ENCODE measurements around the gene ADGRL3.
"Not testable (repeated sequence)": the region's sequence is repeated elsewhere in the genome, so short reads cannot be mapped to it uniquely, and the experiment has no call there.

Gene ADGRL3

GRCh38 chr4:61509721-61510241 is 309.7 kb downstream of the ADGRL3 start:
- DNase-seq: not testable (repeated sequence)

GRCh38 chr4:61511716-61512488 is 311.8 kb downstream of the ADGRL3 start:
- DNase-seq: no peak

- no peak for DNase-seq
Observed at GRCh38 chr4:61514991-61515390, 314.9 kb downstream of the ADGRL3 start.

GRCh38 chr4:61517144-61517543 is 317.0 kb downstream of the ADGRL3 start:
- no peak for DNase-seq

- no peak for DNase-seq
Observed at GRCh38 chr4:61520166-61520565, 320.0 kb downstream of the ADGRL3 start.

- DNase-seq: no peak
Observed at GRCh38 chr4:61520681-61521160, 320.6 kb downstream of the ADGRL3 start.

GRCh38 chr4:61521451-61521850 is 321.3 kb downstream of the ADGRL3 start:
- no peak for DNase-seq

- DNase-seq: no peak
Observed at GRCh38 chr4:61522312-61522711, 322.2 kb downstream of the ADGRL3 start.

- DNase-seq: no peak
Observed at GRCh38 chr4:61527888-61528287, 327.8 kb downstream of the ADGRL3 start.

- DNase-seq: no peak
Observed at GRCh38 chr4:61528595-61528994, 328.5 kb downstream of the ADGRL3 start.

- no peak for DNase-seq
Observed at GRCh38 chr4:61531188-61531587, 331.1 kb downstream of the ADGRL3 start.

GRCh38 chr4:61532336-61533000 is 332.3 kb downstream of the ADGRL3 start:
- no peak for DNase-seq

GRCh38 chr4:61533140-61533539 is 333.0 kb downstream of the ADGRL3 start:
- no peak for DNase-seq

- no peak for DNase-seq
Observed at GRCh38 chr4:61540944-61541343, 340.8 kb downstream of the ADGRL3 start.

- DNase-seq: no peak
Observed at GRCh38 chr4:61541459-61541858, 341.3 kb downstream of the ADGRL3 start.

- no peak for DNase-seq
Observed at GRCh38 chr4:61543976-61544375, 343.9 kb downstream of the ADGRL3 start.

GRCh38 chr4:61545902-61546480 is 345.9 kb downstream of the ADGRL3 start:
- no peak for DNase-seq

- no peak for DNase-seq
Observed at GRCh38 chr4:61549336-61549735, 349.2 kb downstream of the ADGRL3 start.

- no peak for DNase-seq
Observed at GRCh38 chr4:61553557-61554125, 353.5 kb downstream of the ADGRL3 start.

GRCh38 chr4:61555789-61556188 is 355.7 kb downstream of the ADGRL3 start:
- no peak for DNase-seq

GRCh38 chr4:61556277-61556676 is 356.2 kb downstream of the ADGRL3 start:
- DNase-seq: no peak

GRCh38 chr4:61559396-61559795 is 359.3 kb downstream of the ADGRL3 start:
- DNase-seq: no peak

- no peak for DNase-seq
Observed at GRCh38 chr4:61561028-61561427, 360.9 kb downstream of the ADGRL3 start.

Measured in DMS79 treated with DMSO at 0.1 percent for 48 hours (cell line).